HG02798 (cell line): Measurements from ENCODE around the gene WFDC1.

Experiments
- ATAC-seq: cut with Tn5 transposase; IDR thresholded peaks from one replicate; pipeline ENCODE4 v1.9.1; 2021; ENCODE audit warnings: mild to moderate bottlenecking; ENCODE audit not compliant: unreplicated experiment, poor library complexity

Gene WFDC1

DNA sequence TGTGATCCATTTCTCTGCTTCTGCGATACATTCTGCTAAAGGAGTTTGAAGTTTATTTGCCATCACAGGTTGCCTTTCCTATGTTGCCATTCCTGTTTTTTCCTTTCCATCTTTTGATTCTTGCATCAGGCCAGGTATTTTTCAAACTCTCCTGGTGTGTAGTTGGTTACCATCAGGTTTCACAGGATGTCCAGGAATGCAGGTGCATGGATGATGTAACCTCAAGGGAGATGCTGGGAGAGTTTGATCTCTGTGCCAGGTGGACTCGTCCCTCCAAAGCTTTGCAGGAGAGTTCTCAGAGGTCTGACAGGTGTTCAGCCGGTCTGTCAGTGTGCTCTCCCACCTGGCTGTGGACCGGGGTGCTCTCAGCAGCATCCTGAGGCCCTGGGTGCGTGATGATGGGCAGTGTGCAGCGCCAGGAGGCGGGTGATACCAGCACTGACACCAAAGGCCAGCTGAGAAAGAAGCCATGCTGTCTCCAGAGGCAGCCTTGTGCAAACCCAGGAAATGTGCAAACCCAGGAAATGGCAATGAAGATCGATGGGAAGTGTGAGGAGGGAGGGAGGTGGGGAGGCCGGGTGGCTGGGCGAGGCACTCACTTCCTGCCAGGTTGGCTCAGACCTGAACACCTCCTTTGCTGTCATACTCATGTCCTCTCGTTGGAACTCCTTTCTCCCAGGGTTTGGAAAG, 75.4 kb downstream of the WFDC1 start:
- ATAC-seq: no peak

DNA sequence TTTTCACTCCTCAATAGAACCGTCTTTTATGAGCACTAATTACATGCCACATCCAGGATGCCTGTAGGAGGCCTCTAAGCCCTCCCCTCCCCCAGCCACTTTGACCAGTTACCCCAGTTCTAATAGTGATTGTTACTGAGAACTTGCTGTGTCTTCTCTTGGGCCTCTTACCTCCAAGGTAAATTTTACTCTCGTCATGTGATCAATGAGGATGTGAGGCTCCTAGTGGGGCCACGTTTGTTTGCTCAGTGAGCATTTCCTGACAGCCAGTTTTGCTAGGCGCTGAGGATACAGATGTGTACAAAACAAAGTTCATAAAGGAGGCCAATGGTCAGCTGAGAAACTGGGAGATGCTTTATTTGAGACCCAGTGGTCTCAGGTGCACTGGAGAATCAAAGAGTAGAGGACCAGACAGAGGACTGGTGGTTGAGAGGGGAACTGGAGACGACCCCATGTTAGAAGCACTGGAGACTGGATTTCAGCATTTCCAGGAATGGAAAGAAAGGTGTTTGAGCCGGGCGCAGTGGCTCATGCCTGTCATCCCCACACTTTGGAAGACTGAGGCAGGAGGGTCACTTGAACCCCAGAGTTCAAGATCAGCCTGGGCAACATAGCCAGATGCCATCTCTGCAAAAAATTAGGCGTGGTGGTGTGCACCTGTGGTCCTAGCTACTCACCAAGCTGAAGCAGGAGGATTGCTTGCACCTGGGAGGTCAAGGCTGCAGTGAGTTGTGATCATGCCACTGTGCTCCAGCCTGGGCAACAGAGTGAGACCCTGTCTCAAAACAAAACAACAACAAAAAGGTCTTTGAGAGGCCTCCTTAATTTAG, 76.3 kb downstream of the WFDC1 start:
- ATAC-seq: no peak

DNA sequence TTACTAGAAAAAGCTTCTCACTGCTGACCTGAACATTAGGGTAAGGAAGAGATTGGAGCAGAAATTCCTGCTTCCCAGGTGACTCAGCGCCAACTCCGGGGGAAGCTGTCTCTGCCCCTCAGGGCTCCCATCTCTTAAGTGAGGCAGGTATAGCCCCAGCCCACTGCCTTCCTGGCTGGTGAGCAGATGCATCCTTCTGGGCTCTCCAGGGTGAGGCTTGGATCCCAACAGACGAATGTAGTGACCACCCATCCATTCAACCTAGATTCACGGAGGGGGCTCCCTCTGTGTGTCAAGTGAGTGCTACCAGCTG, 76.8 kb downstream of the WFDC1 start:
- ATAC-seq: no peak

DNA sequence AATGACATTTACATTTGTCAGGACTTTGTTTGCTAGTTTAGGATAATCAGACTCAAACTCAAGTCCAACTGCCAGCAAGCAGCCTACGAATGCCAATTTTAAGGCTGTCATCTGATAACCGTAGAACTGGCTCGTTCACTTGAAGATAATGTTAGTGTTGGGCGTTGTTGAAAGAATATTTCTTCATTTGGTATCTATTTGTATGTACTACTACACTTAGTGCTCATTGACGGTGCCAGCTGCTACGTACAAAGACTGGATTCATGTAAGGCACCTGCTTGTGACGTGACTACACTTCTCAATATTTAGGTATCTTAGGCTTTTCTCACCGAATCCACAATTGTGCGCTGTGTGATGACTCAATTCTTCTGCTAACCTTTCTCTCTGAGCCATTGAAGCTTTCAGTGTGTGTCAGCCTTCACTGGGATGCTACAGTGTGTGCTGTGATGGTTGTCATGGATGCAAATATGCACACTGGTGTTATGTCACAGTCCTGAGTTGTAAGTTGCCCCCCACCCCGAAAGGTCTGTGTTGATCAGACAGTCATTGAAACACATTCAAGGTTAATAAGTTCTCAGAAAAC, 79.3 kb downstream of the WFDC1 start:
- ATAC-seq: no peak

DNA sequence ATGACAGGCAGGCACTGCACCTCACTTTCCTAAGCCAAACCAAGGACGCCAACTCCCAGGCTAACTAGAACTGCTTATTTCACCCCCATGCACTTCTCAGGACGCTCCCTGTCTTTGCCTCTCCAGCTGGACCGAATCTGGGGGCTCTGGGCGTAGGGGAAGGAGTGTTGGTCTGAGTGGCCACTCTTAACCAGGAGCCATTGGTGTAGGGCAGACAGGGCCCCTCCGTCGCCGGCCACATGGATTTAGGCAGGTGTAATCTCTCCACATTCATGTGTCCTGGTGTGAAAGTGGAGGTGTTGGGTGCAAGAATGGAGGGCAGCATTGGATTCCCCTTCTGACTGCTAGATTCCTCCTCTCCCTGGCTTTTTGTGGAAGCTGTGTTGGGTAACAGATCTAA, 83.4 kb downstream of the WFDC1 start:
- no peak for ATAC-seq

DNA sequence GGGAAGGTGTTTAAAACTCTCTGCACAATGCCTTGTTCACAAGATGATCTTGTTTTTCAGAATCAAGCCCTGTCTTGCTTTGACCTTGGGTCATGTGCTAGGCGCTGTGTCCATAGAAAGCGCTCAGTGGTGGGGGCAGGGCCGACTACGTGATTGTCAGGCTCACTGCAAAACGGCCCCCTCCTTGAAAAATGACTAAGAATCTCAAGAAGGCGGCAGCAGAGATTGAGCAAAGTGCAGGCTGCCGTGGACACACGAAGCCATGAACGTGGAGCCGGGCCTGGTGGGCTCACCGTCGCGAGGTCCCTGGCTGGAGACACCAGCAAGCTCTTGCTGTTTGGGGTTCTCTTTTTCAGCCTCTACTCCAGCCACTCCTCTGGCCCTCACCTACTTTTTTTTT, 83.9 kb downstream of the WFDC1 start:
- no peak for ATAC-seq

DNA sequence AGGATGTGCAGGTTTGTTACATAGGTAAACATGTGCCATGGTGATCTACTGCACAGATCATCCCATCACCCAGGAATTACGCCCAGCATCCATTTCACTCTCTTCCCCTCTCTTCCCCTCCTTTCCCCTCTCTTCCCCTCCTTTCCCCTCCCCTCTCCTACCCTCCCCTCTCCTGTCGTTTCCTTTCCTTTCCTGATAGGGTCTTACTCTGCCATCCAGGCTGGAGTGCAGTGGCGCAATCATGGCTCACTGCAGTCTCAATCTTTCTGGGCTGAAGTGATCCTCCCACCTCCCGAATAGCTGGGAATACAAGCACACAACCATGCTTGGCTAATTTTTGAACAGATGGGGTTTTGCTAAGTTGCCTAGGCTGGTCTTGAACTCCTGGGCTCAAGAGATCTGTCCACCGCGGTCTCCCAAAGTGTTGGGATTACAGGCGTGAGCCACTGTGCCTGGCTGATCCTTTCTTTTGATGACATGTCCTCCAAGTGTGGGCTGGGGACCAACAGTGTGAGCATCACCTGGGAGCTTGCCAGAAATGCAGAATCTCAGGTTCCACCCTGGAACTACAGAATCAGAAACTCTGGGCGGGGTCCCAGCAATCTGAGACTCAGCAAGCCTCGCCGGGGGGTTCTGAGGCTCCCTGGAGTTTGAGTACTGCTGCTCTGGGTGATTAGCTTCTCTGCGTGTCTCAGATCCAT, 84.5 kb downstream of the WFDC1 start:
- no peak for ATAC-seq
